ENCODE results near the gene GPRASP2.
"Not testable (repeated sequence)": the region's sequence is repeated elsewhere in the genome, so short reads cannot be mapped to it uniquely, and the experiment has no call there.

Gene GPRASP2

GRCh38 chrX:102712216-102712966 is at the start of gene GPRASP2:
Gene GPRASP2 (plus strand): TSS chrX:102712448. CDS start chrX:102714870, 2,422 bp downstream.
- DNase-seq (ENCODE audit: low read depth), result no peak

- DNase-seq (ENCODE audit: low read depth), result not testable (repeated sequence)
Observed at GRCh38 chrX:102663820-102664219, 48.4 kb upstream of the GPRASP2 start.

GRCh38 chrX:102667034-102667433 is 45.2 kb upstream of the GPRASP2 start:
- DNase-seq (ENCODE audit: low read depth), result not testable (repeated sequence)

GRCh38 chrX:102669526-102669925 is 42.7 kb upstream of the GPRASP2 start:
- DNase-seq (ENCODE audit: low read depth), result no peak

GRCh38 chrX:102672856-102673255 is 39.4 kb upstream of the GPRASP2 start:
- no peak for DNase-seq (ENCODE audit: low read depth)

- not testable (repeated sequence) for DNase-seq (ENCODE audit: low read depth)
Observed at GRCh38 chrX:102677479-102677878, 34.8 kb upstream of the GPRASP2 start.

- no peak for DNase-seq (ENCODE audit: low read depth)
Observed at GRCh38 chrX:102684772-102685520, 27.3 kb upstream of the GPRASP2 start.

- DNase-seq (ENCODE audit: low read depth), result no peak
Observed at GRCh38 chrX:102694749-102695148, 17.5 kb upstream of the GPRASP2 start.

GRCh38 chrX:102696306-102696705 is 15.9 kb upstream of the GPRASP2 start:
- DNase-seq (ENCODE audit: low read depth), result no peak

- DNase-seq (ENCODE audit: low read depth), result no peak
Observed at GRCh38 chrX:102697494-102697893, 14.8 kb upstream of the GPRASP2 start.

- DNase-seq (ENCODE audit: low read depth), result no peak
Observed at GRCh38 chrX:102708900-102709299, 3.3 kb upstream of the GPRASP2 start.

GRCh38 chrX:102711872-102712215 is 404 bp upstream of the GPRASP2 start:
- DNase-seq (ENCODE audit: low read depth), result no peak

GRCh38 chrX:102712981-102713625 is 855 bp downstream of the GPRASP2 start:
- no peak for DNase-seq (ENCODE audit: low read depth)

- DNase-seq (ENCODE audit: low read depth), result no peak
Observed at GRCh38 chrX:102714994-102715393, 2.7 kb downstream of the GPRASP2 start.

- DNase-seq (ENCODE audit: low read depth), result no peak
Observed at GRCh38 chrX:102715967-102716366, 3.7 kb downstream of the GPRASP2 start.

- DNase-seq (ENCODE audit: low read depth), result peak; percentile 44
Observed at GRCh38 chrX:102720237-102721168, 8.3 kb downstream of the GPRASP2 start, which contains the start of gene GPRASP3. Gene GPRASP3 (plus strand): TSS chrX:102720743. CDS start chrX:102748996, 28,253 bp downstream.

GRCh38 chrX:102721169-102721506 is 8.9 kb downstream of the GPRASP2 start:
- DNase-seq (ENCODE audit: low read depth), result not testable (repeated sequence)

GRCh38 chrX:102723456-102723855 is 11.2 kb downstream of the GPRASP2 start:
- no peak for DNase-seq (ENCODE audit: low read depth)

GRCh38 chrX:102727761-102728160 is 15.5 kb downstream of the GPRASP2 start:
- no peak for DNase-seq (ENCODE audit: low read depth)

GRCh38 chrX:102728646-102729045 is 16.4 kb downstream of the GPRASP2 start:
- DNase-seq (ENCODE audit: low read depth), result no peak

- DNase-seq (ENCODE audit: low read depth), result no peak
Observed at GRCh38 chrX:102739657-102740056, 27.4 kb downstream of the GPRASP2 start.

- DNase-seq (ENCODE audit: low read depth), result no peak
Observed at GRCh38 chrX:102744307-102744706, 32.1 kb downstream of the GPRASP2 start.
